GM12872 (cell line): ENCODE measurements around the gene COA3.

Experiments used
- TF ChIP-seq, protein P1 (sequence below): IDR thresholded peaks from 3 replicates; pipeline ENCODE4 v1.5.1; 2011; ENCODE audit warnings: low read depth, mild to moderate bottlenecking, low read length, moderate library complexity; ENCODE audit not compliant: insufficient read depth

Gene COA3

DNA sequence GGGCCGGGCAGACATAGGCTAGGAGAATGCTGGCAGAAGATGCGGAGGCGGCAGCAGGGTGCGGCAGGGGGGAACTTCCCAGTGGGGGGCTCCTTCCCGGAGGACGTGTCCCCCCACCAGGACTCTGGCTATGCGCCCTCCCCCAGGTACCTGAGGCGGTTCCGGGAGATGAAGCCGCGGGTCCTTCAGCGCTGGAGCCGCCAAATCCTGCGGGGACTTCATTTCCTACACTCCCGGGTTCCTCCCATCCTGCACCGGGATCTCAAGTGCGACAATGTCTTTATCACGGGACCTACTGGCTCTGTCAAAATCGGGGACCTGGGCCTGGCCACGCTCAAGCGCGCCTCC lies 14.7 kb downstream of the COA3 start:
- TF ChIP-seq, protein P1, sequence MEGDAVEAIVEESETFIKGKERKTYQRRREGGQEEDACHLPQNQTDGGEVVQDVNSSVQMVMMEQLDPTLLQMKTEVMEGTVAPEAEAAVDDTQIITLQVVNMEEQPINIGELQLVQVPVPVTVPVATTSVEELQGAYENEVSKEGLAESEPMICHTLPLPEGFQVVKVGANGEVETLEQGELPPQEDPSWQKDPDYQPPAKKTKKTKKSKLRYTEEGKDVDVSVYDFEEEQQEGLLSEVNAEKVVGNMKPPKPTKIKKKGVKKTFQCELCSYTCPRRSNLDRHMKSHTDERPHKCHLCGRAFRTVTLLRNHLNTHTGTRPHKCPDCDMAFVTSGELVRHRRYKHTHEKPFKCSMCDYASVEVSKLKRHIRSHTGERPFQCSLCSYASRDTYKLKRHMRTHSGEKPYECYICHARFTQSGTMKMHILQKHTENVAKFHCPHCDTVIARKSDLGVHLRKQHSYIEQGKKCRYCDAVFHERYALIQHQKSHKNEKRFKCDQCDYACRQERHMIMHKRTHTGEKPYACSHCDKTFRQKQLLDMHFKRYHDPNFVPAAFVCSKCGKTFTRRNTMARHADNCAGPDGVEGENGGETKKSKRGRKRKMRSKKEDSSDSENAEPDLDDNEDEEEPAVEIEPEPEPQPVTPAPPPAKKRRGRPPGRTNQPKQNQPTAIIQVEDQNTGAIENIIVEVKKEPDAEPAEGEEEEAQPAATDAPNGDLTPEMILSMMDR: no peak

DNA sequence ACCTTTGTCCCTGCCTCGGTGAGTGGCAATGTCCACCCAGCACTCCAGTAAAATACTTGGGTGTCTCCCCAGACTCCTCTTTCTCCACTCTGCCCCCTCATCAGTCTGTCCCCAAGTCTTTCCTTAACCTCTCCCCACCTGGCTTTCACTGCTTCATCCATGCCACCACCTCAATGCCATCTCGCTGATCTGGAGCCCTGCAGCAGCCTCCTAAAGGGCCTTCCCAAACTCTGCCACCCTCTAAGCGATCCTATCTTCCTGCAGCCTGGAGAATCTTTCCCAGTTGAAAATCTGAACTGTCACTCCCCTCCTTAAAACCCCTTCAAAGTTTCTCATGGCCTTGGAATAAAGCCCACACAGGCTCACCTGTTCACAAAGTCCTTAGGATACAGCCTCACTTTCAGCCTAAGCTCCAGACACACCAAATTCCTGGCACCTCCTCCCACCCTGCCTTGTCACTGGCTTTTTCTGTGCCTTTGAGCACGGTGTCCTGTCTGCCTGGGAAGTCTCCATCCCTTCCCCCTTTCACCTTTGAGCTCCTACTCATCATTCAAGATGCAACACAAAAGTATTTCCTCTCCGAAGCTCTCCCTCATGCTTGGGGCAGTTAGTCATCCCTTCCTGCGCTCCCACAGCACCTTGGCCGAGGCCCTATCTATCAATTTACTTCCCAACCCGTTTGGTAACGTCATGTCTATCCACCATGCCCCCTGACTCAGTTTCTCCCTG lies 15.3 kb downstream of the COA3 start:
- TF ChIP-seq, protein P1: no peak

DNA sequence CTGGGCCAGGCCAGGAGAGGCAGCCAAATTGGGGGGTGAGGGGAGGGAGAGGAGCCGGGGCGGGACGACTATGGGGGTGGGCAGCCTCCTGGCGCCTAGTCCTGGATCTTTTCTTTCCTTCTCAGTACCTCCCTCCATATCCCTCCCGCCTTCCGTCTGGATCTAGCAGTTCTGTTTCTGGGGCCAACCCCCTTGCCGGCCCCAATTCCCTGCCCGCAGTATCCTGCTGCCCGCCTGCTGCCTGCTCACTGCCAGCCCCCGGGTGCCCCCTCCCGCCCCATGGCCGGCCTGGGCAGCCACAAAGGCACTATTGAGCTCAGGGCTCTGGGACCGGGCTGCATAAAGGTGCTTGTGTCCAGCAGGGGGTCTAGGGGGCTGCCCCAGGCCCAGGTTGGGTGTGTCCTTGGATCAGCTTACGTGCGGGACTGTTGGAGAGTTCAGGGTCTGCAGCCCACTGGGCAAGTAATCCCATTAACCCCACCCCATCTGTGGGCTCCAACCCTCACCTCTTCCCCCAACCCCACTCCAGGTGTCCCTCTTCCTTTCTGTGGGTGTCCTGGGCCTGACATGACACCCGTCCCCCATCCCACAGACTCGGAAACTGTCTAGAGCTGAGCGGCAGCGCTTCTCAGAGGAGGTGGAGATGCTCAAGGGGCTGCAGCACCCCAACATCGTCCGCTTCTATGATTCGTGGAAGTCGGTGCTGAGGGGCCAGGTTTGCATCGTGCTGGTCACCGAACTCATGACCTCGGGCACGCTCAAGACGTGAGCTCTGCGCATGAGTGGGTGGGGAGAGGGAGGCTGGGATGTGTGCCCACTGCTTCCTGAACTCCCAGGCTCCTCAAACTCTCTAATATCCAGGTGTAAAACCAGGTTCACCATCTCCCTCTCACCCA lies 16.1 kb downstream of the COA3 start:
- TF ChIP-seq, protein P1: no peak

DNA sequence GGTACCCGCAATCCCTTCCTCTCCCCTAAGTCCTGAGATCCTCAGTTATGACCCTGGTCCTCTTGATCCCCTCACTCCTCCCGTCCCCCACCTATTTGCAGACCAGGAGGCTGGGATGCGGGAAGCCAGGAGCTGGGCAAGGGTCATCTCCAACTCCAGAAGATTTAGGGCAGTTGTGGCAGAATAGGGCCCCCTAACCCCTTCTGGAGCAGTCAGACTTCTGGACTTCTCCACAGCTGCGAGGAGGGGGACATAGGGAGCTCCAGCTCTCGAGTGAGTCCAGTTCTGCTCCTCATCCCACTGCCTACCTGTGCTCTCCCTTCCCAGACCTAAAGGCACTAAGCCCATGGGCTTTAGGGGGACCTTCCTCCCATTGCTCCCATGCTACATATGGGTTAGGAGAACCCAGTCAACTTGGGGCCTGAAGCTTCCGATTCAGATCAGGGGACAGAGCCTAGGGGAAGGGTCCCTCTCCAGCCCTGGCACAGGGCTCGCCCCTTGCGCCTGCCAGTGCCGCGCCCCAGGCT lies 16.8 kb downstream of the COA3 start:
- TF ChIP-seq, protein P1: no peak

DNA sequence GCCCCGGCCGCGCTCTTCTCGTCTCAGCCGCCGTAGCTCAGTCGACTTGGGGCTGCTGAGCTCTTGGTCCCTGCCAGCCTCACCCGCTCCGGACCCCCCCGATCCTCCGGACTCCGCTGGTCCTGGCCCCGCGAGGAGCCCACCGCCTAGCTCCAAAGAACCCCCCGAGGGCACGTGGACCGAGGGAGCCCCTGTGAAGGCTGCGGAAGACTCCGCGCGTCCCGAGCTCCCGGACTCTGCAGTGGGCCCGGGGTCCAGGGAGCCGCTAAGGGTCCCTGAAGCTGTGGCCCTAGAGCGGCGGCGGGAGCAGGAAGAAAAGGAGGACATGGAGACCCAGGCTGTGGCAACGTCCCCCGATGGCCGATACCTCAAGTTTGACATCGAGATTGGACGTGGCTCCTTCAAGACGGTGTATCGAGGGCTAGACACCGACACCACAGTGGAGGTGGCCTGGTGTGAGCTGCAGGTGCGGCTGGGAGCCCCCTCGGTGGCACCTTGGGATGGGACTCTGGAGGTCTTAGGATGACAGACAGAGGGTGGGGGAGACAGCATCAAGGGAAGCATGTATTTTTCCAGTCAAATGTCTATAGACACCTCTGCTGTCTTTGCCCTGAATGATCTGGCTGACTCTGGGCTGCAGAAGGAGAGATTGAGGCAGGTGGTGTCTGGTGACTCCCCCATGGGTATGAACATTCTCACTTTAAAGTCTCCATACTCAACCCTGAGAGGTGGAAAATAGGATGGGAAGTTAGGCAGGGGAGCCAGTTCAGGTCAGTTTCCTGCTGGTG lies 17.5 kb downstream of the COA3 start:
- TF ChIP-seq, protein P1: no peak

DNA sequence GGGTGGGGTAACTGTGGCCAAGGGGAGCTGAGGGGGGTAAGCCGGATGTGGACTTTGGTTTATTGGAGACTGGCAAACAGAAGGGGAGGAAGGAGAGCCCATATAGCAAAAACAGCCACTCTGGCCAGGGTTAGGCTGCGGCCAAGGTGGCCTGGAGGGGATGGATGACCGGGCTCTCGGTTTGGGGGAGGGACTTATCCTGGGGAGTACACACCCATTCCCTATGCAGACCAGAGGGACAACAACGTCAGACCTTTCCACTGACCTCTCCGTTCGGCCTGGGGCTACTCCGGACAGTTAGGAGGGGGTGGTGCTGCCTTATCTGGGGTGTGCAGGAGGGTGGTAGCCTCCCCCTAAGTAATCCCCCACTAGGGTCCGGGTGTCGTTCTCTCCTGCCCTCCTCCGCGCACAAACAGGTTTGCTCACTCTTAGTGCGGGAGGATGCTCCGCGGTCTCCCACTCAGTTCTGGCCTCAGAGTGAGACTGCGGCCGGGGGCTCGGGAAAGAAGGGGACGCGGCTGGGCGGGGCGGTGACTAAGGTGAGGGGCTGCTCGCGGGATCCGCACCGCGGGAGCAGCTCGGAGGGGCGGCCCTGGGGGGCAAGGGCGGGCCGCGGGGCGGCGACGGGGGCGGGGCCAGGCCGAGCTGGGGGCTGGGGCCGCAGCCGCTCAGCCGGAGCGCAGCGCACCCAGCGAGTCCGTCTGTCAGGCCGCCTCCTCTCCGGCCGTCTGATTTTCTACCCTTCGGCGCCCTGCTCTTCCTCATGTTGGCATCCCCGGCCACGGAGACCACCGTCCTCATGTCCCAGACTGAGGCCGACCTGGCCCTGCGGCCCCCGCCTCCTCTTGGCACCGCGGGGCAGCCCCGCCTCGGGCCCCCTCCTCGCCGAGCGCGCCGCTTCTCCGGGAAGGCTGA lies 18.3 kb downstream of the COA3 start, which contains the start of gene WNK4:
Gene WNK4 (plus strand): TSS at position 675 of the 915 bp plus-strand sequence. CDS start 89 bp downstream, at position 764.
- TF ChIP-seq, protein P1: no peak
